ENCODE data around the gene CGN. TPM values are rescaled to one million over a fixed set of nuclear protein-coding genes. Genes with fewer than 3 reads are reported as not detected.

Gene CGN
- total and polyA plus RNA-seq, 2 donors (not counting 1 experiment from before 2014, with no cell fraction given) = 0.17 TPM

DNA sequence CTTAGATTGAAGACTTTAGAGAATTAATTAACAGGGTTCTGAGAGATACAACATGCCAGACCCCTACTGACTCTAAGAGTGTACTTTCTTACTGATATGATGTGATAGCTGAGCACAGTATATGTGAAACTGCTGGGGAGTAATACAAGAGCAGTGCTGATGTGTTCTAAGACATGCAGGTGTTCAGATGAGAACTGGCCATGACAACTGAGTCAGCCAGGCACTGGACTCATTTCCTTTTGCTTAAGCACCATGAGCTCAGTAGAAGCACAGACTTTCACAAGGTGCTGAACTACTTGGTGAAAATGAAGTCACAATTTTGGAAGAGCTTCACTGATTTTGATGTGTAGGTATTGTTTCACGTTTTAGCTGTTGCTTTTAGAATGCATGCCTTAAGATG lies 36.0 kb upstream of the CGN start:
- no peak overlapping the region for H3K4me2 ChIP-seq (ENCODE audit: extremely low read depth, insufficient read depth, low read length)
- H3K36me3 ChIP-seq (ENCODE audit: control insufficient read depth, insufficient read depth, low read length) = no peaks in the 10 kb centered on the region
- H3K27ac ChIP-seq (ENCODE audit: insufficient read depth, low read length) = no peak overlapping the region
- no peaks in the 10 kb centered on the region for H3K27me3 ChIP-seq (ENCODE audit: control insufficient read depth, insufficient read depth, low read length)
- H3K4me1 ChIP-seq (ENCODE audit: control insufficient read depth, extremely low read depth, insufficient read depth, low read length) = no peaks in the 10 kb centered on the region
- H3K9me3 ChIP-seq (ENCODE audit: control insufficient read depth, insufficient read depth, low read depth, low read length) = no peaks in the 10 kb centered on the region
- DNase-seq (ENCODE audit: low read depth in 2 of 2) = no peak
- H2AFZ ChIP-seq (ENCODE audit: low read length) = peak overlapping the region; percentile 15
- H3K4me3 ChIP-seq (replicated peaks in 1 of 4; ENCODE audit: control extremely low read depth in 1 of 4, insufficient read depth in 1 of 4, low read depth in 3 of 4, low read length in 4 of 4) = no peak overlapping the region
- no peaks in the 10 kb centered on the region for H4K20me1 ChIP-seq (ENCODE audit: control insufficient read depth, extremely low read depth, insufficient read depth, low read length)
- no peaks in the 10 kb centered on the region for H3K79me2 ChIP-seq (ENCODE audit: control insufficient read depth, insufficient read depth, low read length)
- no peak for TF ChIP-seq CTCF (conservative IDR thresholded peaks at IDR 0.05 in 1 of 2, IDR thresholded peaks at IDR 0.05 in 1 of 2; ENCODE audit: low read depth in 1 of 2, low read length in 2 of 2)
- TF ChIP-seq EZH2 (IDR thresholded peaks at IDR 0.05; ENCODE audit: low read length, missing control alignments) = no peak
- no peak overlapping the region for H3K9ac ChIP-seq (ENCODE audit: insufficient read depth, low read length)

DNA sequence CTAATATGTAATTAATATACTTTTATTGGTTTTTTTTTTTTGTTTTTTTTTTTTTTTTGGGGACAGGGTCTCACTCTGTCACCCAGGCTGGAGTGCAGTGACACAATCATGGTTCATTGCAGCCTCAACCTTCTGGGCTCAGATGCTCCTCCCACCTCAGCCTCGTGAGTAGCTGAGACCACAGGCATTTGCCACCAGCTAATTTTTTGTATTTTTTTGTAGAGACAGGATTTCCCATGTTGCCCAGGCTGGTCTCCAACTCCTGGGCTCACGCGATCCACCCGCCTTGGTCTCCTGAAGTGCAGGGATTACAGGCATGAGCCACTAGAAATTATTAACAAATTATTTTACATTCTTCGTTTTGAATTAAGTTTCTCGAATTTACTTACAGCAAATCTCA lies 35.1 kb upstream of the CGN start:
- Histone ChIP-seq H3K27me3 (ENCODE audit: control insufficient read depth, insufficient read depth, low read length) (no peaks in the 10 kb centered on the region), H3K79me2 (ENCODE audit: control insufficient read depth, insufficient read depth, low read length) (no peaks in the 10 kb centered on the region), H2AFZ (ENCODE audit: low read length) (no peak overlapping the region), H3K27ac (ENCODE audit: insufficient read depth, low read length) (no peak overlapping the region), H3K9ac (ENCODE audit: insufficient read depth, low read length) (no peak overlapping the region), H4K20me1 (ENCODE audit: control insufficient read depth, extremely low read depth, insufficient read depth, low read length) (no peaks in the 10 kb centered on the region), H3K36me3 (ENCODE audit: control insufficient read depth, insufficient read depth, low read length) (no peaks in the 10 kb centered on the region), H3K4me3 (replicated peaks in 1 of 4; ENCODE audit: control extremely low read depth in 1 of 4, insufficient read depth in 1 of 4, low read depth in 3 of 4, low read length in 4 of 4) (no peak overlapping the region), H3K4me1 (ENCODE audit: control insufficient read depth, extremely low read depth, insufficient read depth, low read length) (no peaks in the 10 kb centered on the region), H3K4me2 (ENCODE audit: extremely low read depth, insufficient read depth, low read length) (no peak overlapping the region), H3K9me3 (ENCODE audit: control insufficient read depth, insufficient read depth, low read depth, low read length) (no peaks in the 10 kb centered on the region)
- DNase-seq (ENCODE audit: low read depth in 2 of 2) = no peak
- TF ChIP-seq EZH2 (IDR thresholded peaks at IDR 0.05; ENCODE audit: low read length, missing control alignments) (no peak), CTCF (conservative IDR thresholded peaks at IDR 0.05 in 1 of 2, IDR thresholded peaks at IDR 0.05 in 1 of 2; ENCODE audit: low read depth in 1 of 2, low read length in 2 of 2) (no peak)

DNA sequence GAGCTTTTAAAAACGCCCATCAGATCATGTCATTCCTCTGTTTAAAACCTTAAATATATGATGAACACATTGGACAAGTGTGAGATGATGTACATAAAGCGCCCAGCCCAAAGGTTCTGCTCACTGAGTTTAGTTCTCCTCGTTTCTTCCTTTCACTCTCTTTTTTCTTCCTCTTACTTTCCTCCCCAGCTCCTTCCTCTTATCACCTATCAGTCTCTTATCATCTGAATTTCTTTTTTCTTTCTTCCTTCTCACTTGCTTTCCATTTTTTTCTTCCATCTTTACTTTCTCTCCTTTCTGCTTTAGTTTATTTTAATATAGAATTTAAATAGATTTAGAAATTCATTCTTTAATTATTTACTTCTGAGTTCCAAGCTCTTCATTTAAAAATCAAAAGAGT lies 34.1 kb upstream of the CGN start:
- H3K4me3 ChIP-seq (replicated peaks in 1 of 4; ENCODE audit: control extremely low read depth in 1 of 4, insufficient read depth in 1 of 4, low read depth in 3 of 4, low read length in 4 of 4) = no peak overlapping the region
- no peak overlapping the region for H2AFZ ChIP-seq (ENCODE audit: low read length)
- no peak overlapping the region for H3K4me2 ChIP-seq (ENCODE audit: extremely low read depth, insufficient read depth, low read length)
- H3K9ac ChIP-seq (ENCODE audit: insufficient read depth, low read length) = no peak overlapping the region
- no peak for DNase-seq (ENCODE audit: low read depth in 2 of 2)
- no peaks in the 10 kb centered on the region for H4K20me1 ChIP-seq (ENCODE audit: control insufficient read depth, extremely low read depth, insufficient read depth, low read length)
- no peaks in the 10 kb centered on the region for H3K36me3 ChIP-seq (ENCODE audit: control insufficient read depth, insufficient read depth, low read length)
- TF ChIP-seq EZH2 (IDR thresholded peaks at IDR 0.05; ENCODE audit: low read length, missing control alignments) = no peak
- H3K27me3 ChIP-seq (ENCODE audit: control insufficient read depth, insufficient read depth, low read length) = no peaks in the 10 kb centered on the region
- no peaks in the 10 kb centered on the region for H3K9me3 ChIP-seq (ENCODE audit: control insufficient read depth, insufficient read depth, low read depth, low read length)
- H3K79me2 ChIP-seq (ENCODE audit: control insufficient read depth, insufficient read depth, low read length) = no peaks in the 10 kb centered on the region
- no peak overlapping the region for H3K27ac ChIP-seq (ENCODE audit: insufficient read depth, low read length)
- H3K4me1 ChIP-seq (ENCODE audit: control insufficient read depth, extremely low read depth, insufficient read depth, low read length) = no peaks in the 10 kb centered on the region

Measured in fibroblast of lung (primary cell).